ENCODE results near the gene SBF2.

SBF2 gene

GRCh38 chr11:10322830-10323792 lies 29.1 kb upstream of the SBF2 start:
- Histone ChIP-seq H3K36me3 (ENCODE audit: insufficient read depth, low read length) (no peaks in the 10 kb centered on the region), H3K4me1 (ENCODE audit: insufficient read depth, low read length) (peaks cover 3% of the 10 kb centered on the region), H3K4me3 (ENCODE audit: low read length) (no peak overlapping the region), H3K27me3 (ENCODE audit: insufficient read depth, low read length) (no peaks in the 10 kb centered on the region), H2AFZ (ENCODE audit: low read depth, low read length) (no peak overlapping the region), H3K9me3 (ENCODE audit: low read length) (no peaks in the 10 kb centered on the region)

GRCh38 chr11:10322401-10322800 lies 28.4 kb upstream of the SBF2 start:
- Histone ChIP-seq H3K36me3 (ENCODE audit: insufficient read depth, low read length) (no peaks in the 10 kb centered on the region), H2AFZ (ENCODE audit: low read depth, low read length) (no peak overlapping the region), H3K27me3 (ENCODE audit: insufficient read depth, low read length) (no peaks in the 10 kb centered on the region), H3K4me1 (ENCODE audit: insufficient read depth, low read length) (peaks cover 9% of the 10 kb centered on the region), H3K4me3 (ENCODE audit: low read length) (no peak overlapping the region), H3K9me3 (ENCODE audit: low read length) (no peaks in the 10 kb centered on the region)

DNA sequence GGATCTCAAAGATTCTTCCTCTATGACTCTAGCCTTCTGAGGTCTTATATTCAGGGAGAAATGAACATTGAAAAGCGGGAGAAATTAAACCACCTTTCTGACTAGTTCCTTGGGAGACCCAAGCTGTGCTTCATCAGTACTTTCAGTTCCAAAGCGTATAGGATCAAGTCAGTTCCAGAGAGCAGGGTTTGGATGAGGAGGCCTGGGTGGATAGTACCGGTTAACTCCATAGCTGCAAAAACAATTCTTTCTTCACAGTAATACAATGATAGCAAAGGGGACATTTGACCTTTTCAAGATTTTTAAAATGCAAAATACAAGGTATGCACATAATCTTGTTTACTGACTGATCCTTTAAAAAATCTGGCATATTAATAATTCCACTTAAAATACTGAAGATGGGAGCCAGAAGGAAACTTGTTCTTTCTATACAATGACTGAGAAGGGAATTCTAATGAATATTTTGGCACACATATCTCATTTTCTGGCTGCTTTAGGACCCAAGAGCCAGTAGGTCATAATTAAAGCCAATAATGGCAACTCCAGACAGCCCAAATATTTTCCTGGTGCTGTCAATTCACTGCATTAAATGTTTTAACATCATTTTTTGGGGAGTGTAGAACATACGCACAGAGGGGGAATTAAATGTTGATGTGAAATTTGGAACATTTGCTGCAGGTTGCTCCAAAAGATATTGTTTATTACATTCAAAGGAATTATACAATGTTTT lies 26.9 kb upstream of the SBF2 start:
- H3K4me1 ChIP-seq (ENCODE audit: insufficient read depth, low read length), result peaks cover 18% of the 10 kb centered on the region
- no peaks in the 10 kb centered on the region for H3K27me3 ChIP-seq (ENCODE audit: insufficient read depth, low read length)
- no peaks in the 10 kb centered on the region for H3K36me3 ChIP-seq (ENCODE audit: insufficient read depth, low read length)
- H2AFZ ChIP-seq (ENCODE audit: low read depth, low read length), result no peak overlapping the region
- H3K9me3 ChIP-seq (ENCODE audit: low read length), result no peaks in the 10 kb centered on the region
- H3K4me3 ChIP-seq (ENCODE audit: low read length), result no peak overlapping the region

DNA sequence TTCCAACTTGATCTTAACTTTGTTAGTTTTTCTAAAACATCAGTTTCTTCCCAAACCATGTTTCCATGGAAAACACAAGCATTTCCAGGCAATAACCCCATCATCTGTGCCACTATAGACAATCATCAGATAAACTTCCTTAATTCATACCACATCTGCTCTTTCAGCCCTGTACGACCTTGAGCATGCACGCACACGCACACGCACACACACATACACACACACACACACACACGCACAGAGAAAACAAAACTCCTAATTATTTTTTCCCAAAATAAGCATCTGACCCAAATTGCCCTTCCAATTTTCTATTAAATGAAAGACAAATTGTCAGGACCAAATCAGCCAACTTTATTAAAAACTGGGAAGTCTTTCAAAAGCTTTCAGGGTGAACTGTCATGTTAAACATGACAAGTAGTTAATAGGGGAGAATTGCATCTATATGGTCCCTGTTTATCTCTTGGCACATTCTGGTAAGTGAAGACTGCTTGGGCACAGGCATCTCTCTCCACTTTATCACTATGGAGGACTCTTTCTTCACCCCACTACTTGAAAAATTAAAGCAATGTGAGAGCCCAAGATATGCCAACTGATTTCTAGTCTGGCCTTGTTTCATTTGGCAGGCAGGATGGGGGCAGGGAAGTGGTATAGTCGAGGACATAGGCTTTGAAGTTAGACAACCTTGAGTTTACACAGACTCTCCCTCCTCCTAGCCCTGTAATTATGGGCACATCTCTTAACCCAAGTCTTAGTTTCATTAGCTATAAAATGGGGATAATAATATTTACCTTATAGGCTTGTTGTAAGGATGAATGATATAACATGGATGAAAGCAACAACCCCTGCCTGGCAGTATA lies 25.9 kb upstream of the SBF2 start:
- Histone ChIP-seq H3K27me3 (ENCODE audit: insufficient read depth, low read length) (no peaks in the 10 kb centered on the region), H2AFZ (ENCODE audit: low read depth, low read length) (no peak overlapping the region), H3K9me3 (ENCODE audit: low read length) (no peaks in the 10 kb centered on the region), H3K36me3 (ENCODE audit: insufficient read depth, low read length) (no peaks in the 10 kb centered on the region), H3K4me1 (ENCODE audit: insufficient read depth, low read length) (peaks cover 18% of the 10 kb centered on the region), H3K4me3 (ENCODE audit: low read length) (no peak overlapping the region)

GRCh38 chr11:10318527-10318802 lies 24.4 kb upstream of the SBF2 start:
- Histone ChIP-seq H2AFZ (ENCODE audit: low read depth, low read length) (no peak overlapping the region), H3K4me3 (ENCODE audit: low read length) (no peak overlapping the region), H3K36me3 (ENCODE audit: insufficient read depth, low read length) (no peaks in the 10 kb centered on the region), H3K27me3 (ENCODE audit: insufficient read depth, low read length) (no peaks in the 10 kb centered on the region), H3K4me1 (ENCODE audit: insufficient read depth, low read length) (peaks cover 18% of the 10 kb centered on the region), H3K9me3 (ENCODE audit: low read length) (no peaks in the 10 kb centered on the region)

- H3K27me3 ChIP-seq (ENCODE audit: insufficient read depth, low read length), result no peaks in the 10 kb centered on the region
- no peaks in the 10 kb centered on the region for H3K9me3 ChIP-seq (ENCODE audit: low read length)
- H2AFZ ChIP-seq (ENCODE audit: low read depth, low read length), result peak overlapping the region; percentile 79
- H3K4me3 ChIP-seq (ENCODE audit: low read length), result no peak overlapping the region
- H3K4me1 ChIP-seq (ENCODE audit: insufficient read depth, low read length), result peaks cover 18% of the 10 kb centered on the region
- no peaks in the 10 kb centered on the region for H3K36me3 ChIP-seq (ENCODE audit: insufficient read depth, low read length)
These were observed 23.9 kb upstream of the SBF2 start for GRCh38 chr11:10317776-10318526.

DNA sequence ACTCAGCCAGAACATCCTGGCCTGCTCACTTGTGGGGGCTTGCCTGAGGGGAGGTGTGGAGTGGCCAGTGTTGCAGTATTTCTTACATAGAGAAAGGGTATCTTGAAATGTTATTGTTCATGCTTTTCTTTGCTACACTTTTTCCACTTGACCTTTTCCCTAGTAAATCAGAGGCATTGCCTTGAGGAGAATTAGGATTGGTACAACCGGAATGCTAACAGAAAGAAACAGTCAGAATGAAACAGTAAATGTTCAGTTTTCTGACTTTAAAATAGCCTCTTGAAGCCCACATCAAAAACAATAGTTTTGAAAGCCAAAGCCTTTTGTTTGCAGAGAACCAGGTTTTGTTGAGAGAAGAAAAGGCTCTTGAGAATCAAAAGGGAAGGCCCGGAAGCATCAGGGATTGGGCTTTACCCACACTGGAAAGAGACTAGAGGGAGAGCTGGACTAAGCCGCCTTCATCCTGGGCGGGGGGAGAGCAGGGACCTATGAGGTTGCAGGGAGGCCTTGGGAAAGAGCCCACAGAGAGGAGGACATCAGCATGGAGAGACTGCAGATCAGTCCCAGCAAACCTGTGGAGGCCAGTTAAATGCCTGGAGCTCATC lies 23.2 kb upstream of the SBF2 start:
- H3K4me3 ChIP-seq (ENCODE audit: low read length), result peak overlapping the region; percentile 4
- H2AFZ ChIP-seq (ENCODE audit: low read depth, low read length), result peak overlapping the region; percentile 79
- peaks cover 15% of the 10 kb centered on the region for H3K4me1 ChIP-seq (ENCODE audit: insufficient read depth, low read length)
- H3K9me3 ChIP-seq (ENCODE audit: low read length), result no peaks in the 10 kb centered on the region
- no peaks in the 10 kb centered on the region for H3K36me3 ChIP-seq (ENCODE audit: insufficient read depth, low read length)
- no peaks in the 10 kb centered on the region for H3K27me3 ChIP-seq (ENCODE audit: insufficient read depth, low read length)

- no peaks in the 10 kb centered on the region for H3K36me3 ChIP-seq (ENCODE audit: insufficient read depth, low read length)
- no peaks in the 10 kb centered on the region for H3K27me3 ChIP-seq (ENCODE audit: insufficient read depth, low read length)
- no peak overlapping the region for H3K4me3 ChIP-seq (ENCODE audit: low read length)
- no peaks in the 10 kb centered on the region for H3K9me3 ChIP-seq (ENCODE audit: low read length)
- peaks cover 15% of the 10 kb centered on the region for H3K4me1 ChIP-seq (ENCODE audit: insufficient read depth, low read length)
- no peak overlapping the region for H2AFZ ChIP-seq (ENCODE audit: low read depth, low read length)
These were observed 21.1 kb upstream of the SBF2 start for GRCh38 chr11:10315083-10315482.

GRCh38 chr11:10314199-10315072 lies 20.4 kb upstream of the SBF2 start:
- H3K4me3 ChIP-seq (ENCODE audit: low read length), result no peak overlapping the region
- H3K36me3 ChIP-seq (ENCODE audit: insufficient read depth, low read length), result no peaks in the 10 kb centered on the region
- H3K27me3 ChIP-seq (ENCODE audit: insufficient read depth, low read length), result no peaks in the 10 kb centered on the region
- no peaks in the 10 kb centered on the region for H3K9me3 ChIP-seq (ENCODE audit: low read length)
- no peak overlapping the region for H2AFZ ChIP-seq (ENCODE audit: low read depth, low read length)
- peaks cover 15% of the 10 kb centered on the region for H3K4me1 ChIP-seq (ENCODE audit: insufficient read depth, low read length)

DNA sequence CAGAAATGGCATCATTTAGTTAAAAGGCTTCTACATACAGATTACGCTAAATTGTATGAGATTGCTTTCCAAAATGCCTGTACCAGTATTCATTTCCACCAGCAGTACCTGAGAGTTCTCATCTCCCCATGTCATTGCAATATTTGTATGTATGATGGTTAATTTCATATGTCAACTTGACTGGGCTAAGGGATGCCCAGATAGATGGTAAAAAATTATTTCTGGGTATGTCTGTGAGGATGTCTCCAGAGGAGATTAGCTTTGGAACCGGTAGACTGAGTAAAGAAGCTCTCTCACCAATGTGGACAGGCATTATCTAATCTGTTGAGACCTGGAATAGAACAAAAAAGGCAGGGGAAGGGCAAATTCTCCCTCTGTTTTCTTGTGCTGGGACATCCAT lies 17.8 kb upstream of the SBF2 start:
- no peak overlapping the region for H2AFZ ChIP-seq (ENCODE audit: low read depth, low read length)
- no peak overlapping the region for H3K4me3 ChIP-seq (ENCODE audit: low read length)
- peaks cover 10% of the 10 kb centered on the region for H3K27me3 ChIP-seq (ENCODE audit: insufficient read depth, low read length)
- H3K36me3 ChIP-seq (ENCODE audit: insufficient read depth, low read length), result no peaks in the 10 kb centered on the region
- H3K9me3 ChIP-seq (ENCODE audit: low read length), result no peaks in the 10 kb centered on the region
- peaks cover 14% of the 10 kb centered on the region for H3K4me1 ChIP-seq (ENCODE audit: insufficient read depth, low read length)

DNA sequence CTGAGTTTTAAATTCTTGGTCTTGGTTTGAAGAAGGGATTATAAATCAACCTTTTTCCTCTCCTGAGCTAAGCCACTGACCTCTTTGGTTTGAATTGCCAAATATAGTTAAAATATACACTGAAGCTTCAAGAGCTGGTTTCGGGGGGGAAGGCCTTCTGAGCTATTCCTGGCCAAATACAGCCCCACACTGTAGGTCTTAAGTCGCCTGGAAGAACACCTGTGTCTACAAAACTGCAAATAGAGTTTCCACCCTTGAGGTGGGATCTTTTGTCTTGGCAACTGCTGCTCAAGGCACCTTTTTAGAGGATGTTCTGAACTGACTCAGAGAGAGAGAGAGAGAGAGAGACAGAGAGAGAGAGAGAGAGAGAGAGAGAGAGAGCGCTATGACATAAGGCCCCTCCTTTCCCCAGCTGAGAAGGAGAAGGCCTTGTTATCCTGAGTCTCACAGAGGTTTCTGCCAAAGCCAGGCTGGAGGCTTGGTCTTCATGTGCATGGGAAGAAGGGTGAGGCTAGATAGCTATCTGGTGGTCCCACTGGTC lies 16.4 kb upstream of the SBF2 start:
- H3K4me3 ChIP-seq (ENCODE audit: low read length), result no peak overlapping the region
- no peak overlapping the region for H2AFZ ChIP-seq (ENCODE audit: low read depth, low read length)
- H3K36me3 ChIP-seq (ENCODE audit: insufficient read depth, low read length), result no peaks in the 10 kb centered on the region
- H3K4me1 ChIP-seq (ENCODE audit: insufficient read depth, low read length), result peaks cover 24% of the 10 kb centered on the region
- H3K27me3 ChIP-seq (ENCODE audit: insufficient read depth, low read length), result peaks cover 24% of the 10 kb centered on the region
- H3K9me3 ChIP-seq (ENCODE audit: low read length), result no peaks in the 10 kb centered on the region
